Activated naive CD8-positive, alpha-beta T cell treated with anti-CD3 and anti-CD28 coated beads, Interleukin-2, amount 10 ng/mL, durations not matched to agents 7 days and 5 days (primary cell): ENCODE data around the gene EIF3F. TPM values are rescaled to one million over a fixed set of nuclear protein-coding genes. Genes with fewer than 3 reads are reported as not detected.
"Not testable (repeated sequence)": the region's sequence is repeated elsewhere in the genome, so short reads cannot be mapped to it uniquely, and the experiment has no call there.

Experiments
- ATAC-seq: fragments of 150-1000 bp; cut with Tn5 transposase; one replicate; pipeline ENCODE4 v1.10.0; 2021; ENCODE audit warnings: low read depth, moderate library complexity
- POLR2A ChIA-PET: fragments of 350-600 bp; sonication (Branson Sonifier 250); formaldehyde crosslinking; loops from one replicate; lab custom pipeline; 2021; ENCODE audit warnings: antibody characterized with exemption; lab: Charles Lee
- DNase-seq: peaks from one replicate; pipeline ENCODE4 v3.0.0; 2021
- H3K27ac Mint-ChIP-seq: one replicate; pipeline ENCODE4 v1.8.0; 2022; ENCODE audit warnings: mild to moderate bottlenecking, mixed read lengths
- H3K27me3 Mint-ChIP-seq: one replicate; pipeline ENCODE4 v1.8.0; 2022; ENCODE audit warnings: mild to moderate bottlenecking, moderate library complexity, mixed read lengths
- H3K36me3 Mint-ChIP-seq: one replicate; pipeline ENCODE4 v1.8.0; 2021; ENCODE audit warnings: mild to moderate bottlenecking, mixed read lengths
- H3K4me1 Mint-ChIP-seq: one replicate; pipeline ENCODE4 v1.8.0; 2021; ENCODE audit warnings: mixed read lengths
- H3K4me3 Mint-ChIP-seq: one replicate; pipeline ENCODE4 v1.8.0; 2022; ENCODE audit warnings: mild to moderate bottlenecking, moderate library complexity, mixed read lengths
- H3K9me3 Mint-ChIP-seq: one replicate; pipeline ENCODE4 v1.8.0; 2021; ENCODE audit warnings: mixed read lengths
- total RNA-seq, 2 experiments: library from RNA; stranded (reverse); gene quantifications; one replicate each; pipeline ENCODE4 v1.2.3, GENCODE V29; 2021

EIF3F gene
- total RNA-seq, 2 experiments from 2014 or later = 226 to 233 TPM

- H3K4me3 Mint-ChIP-seq = no peak overlapping the region
- peaks cover 10% of the 10 kb centered on the region for H3K27me3 Mint-ChIP-seq
- DNase-seq (no peak), ATAC-seq (no peak)
- no peaks in the 10 kb centered on the region for H3K4me1 Mint-ChIP-seq
- POLR2A ChIA-PET = no interaction called here
- no peaks in the 10 kb centered on the region for H3K36me3 Mint-ChIP-seq
- H3K9me3 Mint-ChIP-seq = no peaks in the 10 kb centered on the region
- no peak overlapping the region for H3K27ac Mint-ChIP-seq
Measured at GRCh38 chr11:7971846-7972245, 15.3 kb upstream of the EIF3F start.

GRCh38 chr11:7973011-7973410 is 14.1 kb upstream of the EIF3F start:
- Mint-ChIP-seq H3K4me3 (no peak overlapping the region), H3K27me3 (peaks cover 7% of the 10 kb centered on the region), H3K27ac (no peak overlapping the region), H3K36me3 (no peaks in the 10 kb centered on the region), H3K4me1 (no peaks in the 10 kb centered on the region), H3K9me3 (no peaks in the 10 kb centered on the region)
- no peak for ATAC-seq
- POLR2A ChIA-PET = no interaction called here
- DNase-seq = no peak

- no peaks in the 10 kb centered on the region for H3K36me3 Mint-ChIP-seq
- no peak for ATAC-seq
- peaks cover 3% of the 10 kb centered on the region for H3K27me3 Mint-ChIP-seq
- no peak overlapping the region for H3K27ac Mint-ChIP-seq
- no peak for DNase-seq
- no peak overlapping the region for H3K4me3 Mint-ChIP-seq
- no peaks in the 10 kb centered on the region for H3K9me3 Mint-ChIP-seq
- H3K4me1 Mint-ChIP-seq = no peaks in the 10 kb centered on the region
- POLR2A ChIA-PET = no interaction called here
Measured at GRCh38 chr11:7974668-7975067, 12.5 kb upstream of the EIF3F start.

GRCh38 chr11:7977232-7977917 is 9.8 kb upstream of the EIF3F start:
- DNase-seq (no peak), ATAC-seq (no peak)
- Mint-ChIP-seq H3K4me3 (peak overlapping the region; percentile 51), H3K27ac (no peak overlapping the region), H3K36me3 (no peaks in the 10 kb centered on the region), H3K4me1 (peaks cover 1% of the 10 kb centered on the region), H3K27me3 (no peaks in the 10 kb centered on the region), H3K9me3 (no peaks in the 10 kb centered on the region)
- POLR2A ChIA-PET = interaction anchor here (2.2 kb wide), 1 partner anchor 10 kb away, joined by 6 read pairs; the partner anchor contains the start of gene EIF3F

DNA sequence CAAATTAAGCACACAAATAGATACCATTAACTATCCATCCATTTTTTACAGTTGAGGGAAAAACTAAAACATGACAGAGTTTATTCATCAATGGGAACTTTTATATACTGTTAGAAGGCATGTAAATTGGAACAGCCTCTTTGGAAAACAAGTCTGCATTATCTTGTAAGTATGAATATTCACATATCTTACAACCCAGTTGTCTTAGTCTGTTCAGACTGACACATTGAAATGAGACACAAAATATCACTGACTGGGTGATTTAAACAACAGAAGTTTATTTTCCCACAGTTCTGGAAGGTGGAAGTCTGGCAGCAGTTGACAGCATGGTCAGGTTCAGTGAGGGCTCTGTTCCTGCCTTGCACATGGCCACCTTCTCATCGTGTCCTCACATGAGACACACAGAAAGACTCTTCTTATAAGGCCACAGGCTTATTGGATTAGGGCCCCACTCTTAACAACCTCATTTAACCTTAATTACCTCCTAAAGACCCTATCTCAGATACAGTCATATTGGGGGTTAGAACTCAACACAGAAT is 5.4 kb upstream of the EIF3F start:
- H3K27me3 Mint-ChIP-seq = no peaks in the 10 kb centered on the region

DNA sequence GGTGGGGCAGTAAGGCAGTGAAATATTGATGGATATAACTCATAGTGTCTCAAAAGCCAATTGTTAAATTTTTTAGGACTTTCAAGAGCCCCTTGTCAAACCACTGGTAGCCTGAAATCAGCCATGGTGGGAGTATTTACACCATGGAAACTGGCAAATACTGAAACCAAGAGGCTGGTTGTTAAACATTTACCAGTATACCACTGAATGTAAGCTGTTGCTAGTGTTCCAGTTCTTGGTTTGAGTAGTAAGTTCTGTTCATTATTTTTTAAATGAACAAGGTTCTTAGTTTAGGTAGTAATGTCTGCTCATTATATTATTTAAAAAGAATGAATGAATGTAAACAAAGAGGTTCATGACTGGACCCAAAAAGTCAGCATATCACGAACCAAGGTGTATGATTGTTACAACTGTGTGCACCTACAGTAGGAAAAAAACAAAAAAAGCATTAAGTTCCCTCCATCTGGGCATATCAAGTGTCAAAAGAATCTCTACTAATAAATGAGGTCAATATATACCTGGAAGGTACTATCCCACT is 4.5 kb upstream of the EIF3F start:
- Mint-ChIP-seq H3K27ac (no peak overlapping the region), H3K4me1 (peaks cover 10% of the 10 kb centered on the region), H3K9me3 (no peaks in the 10 kb centered on the region), H3K4me3 (no peak overlapping the region), H3K36me3 (no peaks in the 10 kb centered on the region), H3K27me3 (no peaks in the 10 kb centered on the region)
- ATAC-seq = no peak
- POLR2A ChIA-PET = no interaction called here
- no peak for DNase-seq

More for the DNA sequence above, 5.4 kb upstream of the EIF3F start:
- Mint-ChIP-seq H3K27ac (no peak overlapping the region), H3K4me1 (peaks cover 7% of the 10 kb centered on the region), H3K36me3 (no peaks in the 10 kb centered on the region), H3K4me3 (no peak overlapping the region), H3K9me3 (no peaks in the 10 kb centered on the region)
- POLR2A ChIA-PET = no interaction called here
- ATAC-seq (no peak), DNase-seq (no peak)

GRCh38 chr11:7983832-7984590 is 3.1 kb upstream of the EIF3F start:
- H3K27me3 Mint-ChIP-seq = no peaks in the 10 kb centered on the region
- no peak overlapping the region for H3K27ac Mint-ChIP-seq
- H3K36me3 Mint-ChIP-seq = peaks cover 2% of the 10 kb centered on the region
- no peak overlapping the region for H3K4me3 Mint-ChIP-seq
- ATAC-seq (no peak), DNase-seq (no peak)
- H3K4me1 Mint-ChIP-seq = peaks cover 19% of the 10 kb centered on the region
- no peaks in the 10 kb centered on the region for H3K9me3 Mint-ChIP-seq
- POLR2A ChIA-PET = no interaction called here

DNA sequence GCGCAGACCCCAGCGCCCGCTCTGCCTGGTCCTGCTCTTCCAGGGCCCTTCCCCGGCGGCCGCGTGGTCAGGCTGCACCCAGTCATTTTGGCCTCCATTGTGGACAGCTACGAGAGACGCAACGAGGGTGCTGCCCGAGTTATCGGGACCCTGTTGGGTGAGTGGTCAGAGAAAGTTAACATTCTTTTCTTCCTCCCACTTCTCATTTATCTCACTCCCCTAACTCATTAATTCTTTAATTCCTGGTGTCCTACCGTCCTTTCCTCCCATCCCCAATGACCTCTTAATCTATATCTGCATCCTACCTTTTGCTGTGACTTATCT is 385 bp downstream of the EIF3F start:
- Mint-ChIP-seq H3K4me1 (peaks cover 30% of the 10 kb centered on the region), H3K4me3 (peak overlapping the region; percentile 93), H3K27ac (peak overlapping the region; percentile 95)
- not testable (repeated sequence) for ATAC-seq, H3K27me3 Mint-ChIP-seq, H3K9me3 Mint-ChIP-seq, H3K36me3 Mint-ChIP-seq, DNase-seq
- POLR2A ChIA-PET = interaction anchor here (0.8 to 1.6 kb wide), 6 partner anchors 10 to 695 kb away, joined by 3 to 6 read pairs (median 4); partner anchors contain the start of genes RPL27A and TRIM66

- DNase-seq (no peak), ATAC-seq (no peak)
- H3K27ac Mint-ChIP-seq = peak overlapping the region; percentile 32
- H3K9me3 Mint-ChIP-seq = no peaks in the 10 kb centered on the region
- H3K4me3 Mint-ChIP-seq = peak overlapping the region; percentile 7
- H3K4me1 Mint-ChIP-seq = peaks cover 23% of the 10 kb centered on the region
- peaks cover 47% of the 10 kb centered on the region for H3K36me3 Mint-ChIP-seq
- H3K27me3 Mint-ChIP-seq = no peaks in the 10 kb centered on the region
- POLR2A ChIA-PET = no interaction called here
Measured at GRCh38 chr11:7994581-7995278, 7.6 kb downstream of the EIF3F start.

- no peak overlapping the region for H3K27ac Mint-ChIP-seq
- DNase-seq = no peak
- POLR2A ChIA-PET = no interaction called here
- no peaks in the 10 kb centered on the region for H3K9me3 Mint-ChIP-seq
- H3K4me1 Mint-ChIP-seq = peaks cover 10% of the 10 kb centered on the region
- H3K36me3 Mint-ChIP-seq = peaks cover 28% of the 10 kb centered on the region
- ATAC-seq = no peak
- H3K27me3 Mint-ChIP-seq = peaks cover 2% of the 10 kb centered on the region
- no peak overlapping the region for H3K4me3 Mint-ChIP-seq
Measured at GRCh38 chr11:7999795-8000194, 12.7 kb downstream of the EIF3F start.

- Mint-ChIP-seq H3K36me3 (peaks cover 23% of the 10 kb centered on the region), H3K27ac (no peak overlapping the region), H3K4me1 (peaks cover 4% of the 10 kb centered on the region), H3K4me3 (no peak overlapping the region), H3K27me3 (peaks cover 2% of the 10 kb centered on the region), H3K9me3 (no peaks in the 10 kb centered on the region)
- DNase-seq (no peak), ATAC-seq (no peak)
- POLR2A ChIA-PET = no interaction called here
Measured at GRCh38 chr11:8000390-8000789, 13.3 kb downstream of the EIF3F start.

DNA sequence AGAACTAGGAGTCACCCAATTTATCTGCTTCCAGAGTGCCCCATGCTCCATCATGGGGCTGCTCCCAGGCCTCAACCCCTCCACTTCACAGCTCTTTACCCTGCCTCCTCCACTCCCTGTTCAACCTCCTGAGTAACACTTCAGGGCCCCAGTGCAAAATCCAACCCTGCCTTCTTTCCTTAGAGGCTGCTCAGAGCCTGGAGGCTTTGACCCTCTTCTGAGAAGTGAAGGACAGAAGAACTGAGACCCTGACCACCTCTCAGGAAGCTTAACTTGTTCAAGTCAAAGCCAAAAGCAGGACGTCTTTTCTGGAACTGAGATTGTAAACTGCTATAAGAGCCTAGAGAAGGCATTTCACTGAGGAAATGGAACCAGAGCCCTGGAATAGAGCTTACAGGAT is 15.5 kb downstream of the EIF3F start:
- H3K9me3 Mint-ChIP-seq = no peaks in the 10 kb centered on the region
- POLR2A ChIA-PET = interaction anchor here (0.9 kb wide), 1 partner anchor 15 kb away, joined by 4 read pairs; the partner anchor contains the start of gene EIF3F
- no peak for ATAC-seq
- no peak overlapping the region for H3K4me3 Mint-ChIP-seq
- no peak overlapping the region for H3K27ac Mint-ChIP-seq
- peaks cover 2% of the 10 kb centered on the region for H3K27me3 Mint-ChIP-seq
- H3K4me1 Mint-ChIP-seq = no peaks in the 10 kb centered on the region
- peaks cover 5% of the 10 kb centered on the region for H3K36me3 Mint-ChIP-seq
- no peak for DNase-seq

- ATAC-seq = no peak
- Mint-ChIP-seq H3K36me3 (peaks cover 4% of the 10 kb centered on the region), H3K9me3 (no peaks in the 10 kb centered on the region), H3K4me1 (no peaks in the 10 kb centered on the region), H3K4me3 (no peak overlapping the region), H3K27ac (no peak overlapping the region), H3K27me3 (peaks cover 2% of the 10 kb centered on the region)
- no peak for DNase-seq
- POLR2A ChIA-PET = interaction anchor here (0.9 kb wide), 1 partner anchor 16 kb away, joined by 4 read pairs; the partner anchor contains the start of gene EIF3F
Measured at GRCh38 chr11:8003187-8003586, 16.1 kb downstream of the EIF3F start.
